Measurements from ENCODE around the gene ALDH1L1.

ALDH1L1 gene

GRCh38 chr3:126085276-126085675 is 95.1 kb downstream of the ALDH1L1 start:
- no peak overlapping the region for H4K8ac ChIP-seq (ENCODE audit: low read depth, low read length)
- WGBS (ENCODE audit: extremely low coverage, insufficient coverage, insufficient read length) = no CpG with 5 or more reads among the region's 7 CpGs

GRCh38 chr3:126084768-126085180 is 95.6 kb downstream of the ALDH1L1 start:
- Histone ChIP-seq H4K91ac (ENCODE audit: low read depth, low read length) (no peak overlapping the region), H3K18ac (ENCODE audit: low read length) (no peak overlapping the region), H3K4me3 (ENCODE audit: low read depth, low read length) (no peak overlapping the region), H3K27ac (ENCODE audit: low read depth, low read length) (peak overlapping the region; percentile 84), H3K36me3 (ENCODE audit: control insufficient read depth in 1 of 2, insufficient read depth in 2 of 2, low read length in 2 of 2) (peaks cover 0 to 1% of the 10 kb centered on the region in 2 experiments), H3K79me2 (ENCODE audit: control insufficient read depth, insufficient read depth, low read length, poor library complexity) (peaks cover 2% of the 10 kb centered on the region), H3K27me3 (ENCODE audit: insufficient read depth, low read length) (no peaks in the 10 kb centered on the region), H3K23ac (ENCODE audit: low read length) (no peak overlapping the region), H3K79me1 (ENCODE audit: low read length) (peaks cover 11% of the 10 kb centered on the region), H4K12ac (ENCODE audit: low read depth, low read length) (no peak overlapping the region), H2BK120ac (ENCODE audit: insufficient read depth, low read length, poor library complexity) (no peak overlapping the region), H4K8ac (ENCODE audit: low read depth, low read length) (no peak overlapping the region), H3K14ac (ENCODE audit: low read length) (no peak overlapping the region), H3K9me3 (ENCODE audit: insufficient read depth, low read depth, low read length) (peaks cover 1% of the 10 kb centered on the region), H2AFZ (ENCODE audit: insufficient read depth, low read length, poor library complexity) (no peak overlapping the region), H3K4me2 (ENCODE audit: low read length) (peak overlapping the region; percentile 52), H2BK5ac (ENCODE audit: low read depth, low read length, poor library complexity) (no peak overlapping the region), H3K9ac (ENCODE audit: low read length) (no peak overlapping the region), H3K4ac (ENCODE audit: low read depth, low read length) (no peak overlapping the region), H2AK5ac (ENCODE audit: low read length) (no peak overlapping the region), H2BK12ac (ENCODE audit: low read length) (no peak overlapping the region), H3K4me1 (ENCODE audit: control insufficient read depth in 1 of 2, insufficient read depth in 2 of 2, low read length in 2 of 2) (peaks cover 0 to 6% of the 10 kb centered on the region in 2 experiments)
- WGBS (ENCODE audit: extremely low coverage, insufficient coverage, insufficient read length) = no CpG with 5 or more reads among the region's 5 CpGs
- peak; percentile 49 to 77 for DNase-seq

More at GRCh38 chr3:126085276-126085675, 95.1 kb downstream of the ALDH1L1 start:
- no peak overlapping the region for H4K12ac ChIP-seq (ENCODE audit: low read depth, low read length)
- H3K4ac ChIP-seq (ENCODE audit: low read depth, low read length) = no peak overlapping the region
- peaks cover 0 to 6% of the 10 kb centered on the region in 2 experiments for H3K4me1 ChIP-seq (ENCODE audit: control insufficient read depth in 1 of 2, insufficient read depth in 2 of 2, low read length in 2 of 2)
- H3K18ac ChIP-seq (ENCODE audit: low read length) = no peak overlapping the region
- peaks cover 2% of the 10 kb centered on the region for H3K79me2 ChIP-seq (ENCODE audit: control insufficient read depth, insufficient read depth, low read length, poor library complexity)
- peaks cover 1% of the 10 kb centered on the region for H3K9me3 ChIP-seq (ENCODE audit: insufficient read depth, low read depth, low read length)
- peaks cover 0 to 1% of the 10 kb centered on the region in 2 experiments for H3K36me3 ChIP-seq (ENCODE audit: control insufficient read depth in 1 of 2, insufficient read depth in 2 of 2, low read length in 2 of 2)
- no peak overlapping the region for H3K27ac ChIP-seq (ENCODE audit: low read depth, low read length)
- H3K23ac ChIP-seq (ENCODE audit: low read length) = no peak overlapping the region
- H2BK12ac ChIP-seq (ENCODE audit: low read length) = no peak overlapping the region
- DNase-seq = no peak
- peak overlapping the region; percentile 5 for H4K91ac ChIP-seq (ENCODE audit: low read depth, low read length)
- H2BK120ac ChIP-seq (ENCODE audit: insufficient read depth, low read length, poor library complexity) = peak overlapping the region; percentile 68
- no peak overlapping the region for H3K4me2 ChIP-seq (ENCODE audit: low read length)
- peaks cover 11% of the 10 kb centered on the region for H3K79me1 ChIP-seq (ENCODE audit: low read length)
- H2BK5ac ChIP-seq (ENCODE audit: low read depth, low read length, poor library complexity) = no peak overlapping the region
- no peak overlapping the region for H3K14ac ChIP-seq (ENCODE audit: low read length)
- no peaks in the 10 kb centered on the region for H3K27me3 ChIP-seq (ENCODE audit: insufficient read depth, low read length)
- no peak overlapping the region for H3K9ac ChIP-seq (ENCODE audit: low read length)
- no peak overlapping the region for H3K4me3 ChIP-seq (ENCODE audit: low read depth, low read length)
- H2AFZ ChIP-seq (ENCODE audit: insufficient read depth, low read length, poor library complexity) = no peak overlapping the region
- no peak overlapping the region for H2AK5ac ChIP-seq (ENCODE audit: low read length)

- peak within 1 kb of the TSS; percentile 83 for H2BK5ac ChIP-seq (ENCODE audit: low read depth, low read length, poor library complexity)
- WGBS (ENCODE audit: extremely low coverage, insufficient coverage, insufficient read length) = no CpG with 5 or more reads among the region's 72 CpGs
Observed at GRCh38 chr3:126083913-126084767, 96.2 kb downstream of the ALDH1L1 start, which contains the start of gene SLC41A3. SLC41A3 (minus strand) TSS chr3:126084124; CDS start chr3:126068219, 15,905 bp downstream.

GRCh38 chr3:126083511-126083912 is 96.9 kb downstream of the ALDH1L1 start:
- Histone ChIP-seq H4K91ac (ENCODE audit: low read depth, low read length) (peak overlapping the region; percentile 36), H2AK5ac (ENCODE audit: low read length) (no peak overlapping the region), H4K12ac (ENCODE audit: low read depth, low read length) (peak overlapping the region; percentile 20), H3K4me1 (ENCODE audit: control insufficient read depth in 1 of 2, insufficient read depth in 2 of 2, low read length in 2 of 2) (peaks cover 0 to 6% of the 10 kb centered on the region in 2 experiments), H3K27me3 (ENCODE audit: insufficient read depth, low read length) (no peaks in the 10 kb centered on the region), H2AFZ (ENCODE audit: insufficient read depth, low read length, poor library complexity) (peak overlapping the region; percentile 55), H3K18ac (ENCODE audit: low read length) (peak overlapping the region; percentile 83), H3K4me2 (ENCODE audit: low read length) (peak overlapping the region; percentile 72), H3K36me3 (ENCODE audit: control insufficient read depth in 1 of 2, insufficient read depth in 2 of 2, low read length in 2 of 2) (peaks cover 0 to 1% of the 10 kb centered on the region in 2 experiments), H3K4me3 (ENCODE audit: low read depth, low read length) (peak overlapping the region; percentile 73), H3K27ac (ENCODE audit: low read depth, low read length) (peak overlapping the region; percentile 3), H3K14ac (ENCODE audit: low read length) (peak overlapping the region; percentile 57), H3K9me3 (ENCODE audit: insufficient read depth, low read depth, low read length) (peaks cover 1% of the 10 kb centered on the region), H3K9ac (ENCODE audit: low read length) (peak overlapping the region; percentile 75), H3K4ac (ENCODE audit: low read depth, low read length) (peak overlapping the region; percentile 4), H3K23ac (ENCODE audit: low read length) (no peak overlapping the region), H3K79me1 (ENCODE audit: low read length) (peaks cover 11% of the 10 kb centered on the region), H2BK120ac (ENCODE audit: insufficient read depth, low read length, poor library complexity) (peak overlapping the region; percentile 49), H3K79me2 (ENCODE audit: control insufficient read depth, insufficient read depth, low read length, poor library complexity) (peaks cover 2% of the 10 kb centered on the region), H2BK5ac (ENCODE audit: low read depth, low read length, poor library complexity) (no peak overlapping the region), H2BK12ac (ENCODE audit: low read length) (no peak overlapping the region), H4K8ac (ENCODE audit: low read depth, low read length) (peak overlapping the region; percentile 89)
- DNase-seq = peak; percentile 38 to 63
- WGBS (ENCODE audit: extremely low coverage, insufficient coverage, insufficient read length) = no CpG with 5 or more reads among the region's 30 CpGs

More at GRCh38 chr3:126083913-126084767, 96.2 kb downstream of the ALDH1L1 start, which contains the start of gene SLC41A3:
- Histone ChIP-seq H4K12ac (ENCODE audit: low read depth, low read length) (peak within 1 kb of the TSS; percentile 20), H3K4me1 (ENCODE audit: control insufficient read depth in 1 of 2, insufficient read depth in 2 of 2, low read length in 2 of 2) (peaks cover 0 to 6% of the 10 kb centered on the region in 2 experiments), H3K79me2 (ENCODE audit: control insufficient read depth, insufficient read depth, low read length, poor library complexity) (peaks cover 2% of the 10 kb centered on the region), H3K27me3 (ENCODE audit: insufficient read depth, low read length) (no peaks in the 10 kb centered on the region), H3K79me1 (ENCODE audit: low read length) (peaks cover 11% of the 10 kb centered on the region), H3K4me2 (ENCODE audit: low read length) (peak within 1 kb of the TSS; percentile 72), H3K27ac (ENCODE audit: low read depth, low read length) (peak within 1 kb of the TSS; percentile 84), H4K91ac (ENCODE audit: low read depth, low read length) (peak within 1 kb of the TSS; percentile 36), H2BK12ac (ENCODE audit: low read length) (no peak within 1 kb of the TSS), H3K9me3 (ENCODE audit: insufficient read depth, low read depth, low read length) (peaks cover 1% of the 10 kb centered on the region), H3K18ac (ENCODE audit: low read length) (peak within 1 kb of the TSS; percentile 83), H2BK120ac (ENCODE audit: insufficient read depth, low read length, poor library complexity) (peak within 1 kb of the TSS; percentile 65), H3K4ac (ENCODE audit: low read depth, low read length) (peak within 1 kb of the TSS; percentile 4), H4K8ac (ENCODE audit: low read depth, low read length) (peak within 1 kb of the TSS; percentile 89), H2AFZ (ENCODE audit: insufficient read depth, low read length, poor library complexity) (peak within 1 kb of the TSS; percentile 66), H2AK5ac (ENCODE audit: low read length) (no peak within 1 kb of the TSS), H3K36me3 (ENCODE audit: control insufficient read depth in 1 of 2, insufficient read depth in 2 of 2, low read length in 2 of 2) (peaks cover 0 to 1% of the 10 kb centered on the region in 2 experiments), H3K9ac (ENCODE audit: low read length) (peak within 1 kb of the TSS; percentile 75), H3K23ac (ENCODE audit: low read length) (no peak within 1 kb of the TSS), H3K14ac (ENCODE audit: low read length) (peak within 1 kb of the TSS; percentile 70), H3K4me3 (ENCODE audit: low read depth, low read length) (peak within 1 kb of the TSS; percentile 73)
- peak; percentile 87 to 88 for DNase-seq
